HG03442 (cell line): Measurements from ENCODE around the gene PRXL2B.
"Not testable (repeated sequence)": the region's sequence is repeated elsewhere in the genome, so short reads cannot be mapped to it uniquely, and the experiment has no call there.

Experiments
- ATAC-seq: cut with Tn5 transposase; IDR thresholded peaks from one replicate; pipeline ENCODE4 v1.9.1; 2021; ENCODE audit warnings: mild to moderate bottlenecking, moderate library complexity; ENCODE audit not compliant: unreplicated experiment

PRXL2B gene

GRCh38 chr1:2550309-2550861 is 36.2 kb upstream of the PRXL2B start:
- ATAC-seq: not testable (repeated sequence)

GRCh38 chr1:2551544-2551943 is 35.0 kb upstream of the PRXL2B start:
- ATAC-seq: not testable (repeated sequence)

- ATAC-seq: no peak
Measured at GRCh38 chr1:2552189-2552588, 34.4 kb upstream of the PRXL2B start.

GRCh38 chr1:2553076-2553475 is 33.5 kb upstream of the PRXL2B start:
- not testable (repeated sequence) for ATAC-seq

GRCh38 chr1:2553871-2554620 is 32.5 kb upstream of the PRXL2B start:
- no peak for ATAC-seq

GRCh38 chr1:2554621-2555387 is 31.8 kb upstream of the PRXL2B start:
- no peak for ATAC-seq

- no peak for ATAC-seq
Measured at GRCh38 chr1:2555634-2556276, 30.8 kb upstream of the PRXL2B start.

- no peak for ATAC-seq
Measured at GRCh38 chr1:2556277-2556677, 30.3 kb upstream of the PRXL2B start, which contains the start of gene TNFRSF14. Gene TNFRSF14 (plus strand): TSS chr1:2556371. CDS start chr1:2556665, 294 bp downstream.

GRCh38 chr1:2556678-2557481 is 29.7 kb upstream of the PRXL2B start:
- no peak for ATAC-seq

GRCh38 chr1:2557482-2558400 is 28.8 kb upstream of the PRXL2B start:
- ATAC-seq: no peak

- ATAC-seq: no peak
Measured at GRCh38 chr1:2558420-2558819, 28.2 kb upstream of the PRXL2B start.

- ATAC-seq: no peak
Measured at GRCh38 chr1:2558861-2559260, 27.7 kb upstream of the PRXL2B start.

GRCh38 chr1:2559509-2560298 is 26.9 kb upstream of the PRXL2B start:
- no peak for ATAC-seq

- ATAC-seq: no peak
Measured at GRCh38 chr1:2560299-2561073, 26.1 kb upstream of the PRXL2B start.

- no peak for ATAC-seq
Measured at GRCh38 chr1:2561446-2561845, 25.1 kb upstream of the PRXL2B start.

- ATAC-seq: no peak
Measured at GRCh38 chr1:2561898-2562895, 24.4 kb upstream of the PRXL2B start.

- no peak for ATAC-seq
Measured at GRCh38 chr1:2563205-2563604, 23.4 kb upstream of the PRXL2B start.
